ENCODE data around the gene GLTP. TPM values are rescaled to one million over a fixed set of nuclear protein-coding genes. Genes with fewer than 3 reads are reported as not detected.
"Not testable (repeated sequence)": the region's sequence is repeated elsewhere in the genome, so short reads cannot be mapped to it uniquely, and the experiment has no call there.

The GLTP gene
- 10 to 100 TPM; 18.0 to 28.0 (median 22.0) TPM for total RNA-seq
- 10 to 100 TPM; 19.4 to 23.1 TPM for polyA plus RNA-seq
- long read RNA-seq, donor 1, transcript GLTP-201 (5 exons, 2,356 nt): major isoform, 23 of 25 reads
- long read RNA-seq, donor 1, partial matches to known transcripts: 0 of 25 reads
- long read RNA-seq, donor 1, other reads (novel, unspliced or antisense): 2 of 25 reads
- long read RNA-seq, donor 2, transcript GLTP-201 (5 exons, 2,356 nt): major isoform, 23 of 30 reads
- long read RNA-seq, donor 2, partial matches to known transcripts: 0 of 30 reads
- long read RNA-seq, donor 2, other reads (novel, unspliced or antisense): 6 of 30 reads
- long read RNA-seq, donor 3, transcript GLTP-201 (5 exons, 2,356 nt): major isoform, 41 of 51 reads
- long read RNA-seq, donor 3, partial matches to known transcripts: 1 of 51 reads
- long read RNA-seq, donor 3, other reads (novel, unspliced or antisense): 8 of 51 reads

GRCh38 chr12:109880043-109880931 lies at the start of gene GLTP:
GLTP (minus strand) TSS chr12:109880541; CDS start chr12:109880374, 167 bp downstream.
- peak within 1 kb of the TSS; percentile 60 to 99 (median 88) for H3K4me3 ChIP-seq
- no peaks in the 10 kb centered on the region for H3K36me3 ChIP-seq
- peak; percentile 81 to 89 for DNase-seq
- H3K4me1 ChIP-seq: peaks cover 11 to 32% (median 30%) of the 10 kb centered on the region in 9 donors
- peak; percentile 95 to 99 (median 96) for ATAC-seq
- H3K9me3 ChIP-seq: no peaks in the 10 kb centered on the region
- peak; percentile 26 to 87 (median 56) for TF ChIP-seq CTCF (IDR thresholded peaks at IDR 0.05)
- H3K27me3 ChIP-seq: no peaks in the 10 kb centered on the region
- 0 to 1% methylated on average over 84 to 92 of the region's 92 CpGs for WGBS, 2 donors
- H3K27ac ChIP-seq: peak within 1 kb of the TSS in 9 of 10 donors; percentile 46 to 95 (median 87)
- intact Hi-C loops (cut with DNase I): loop anchor here in 7 of 10 donors (1.0 to 5.0 kb wide), 4 partner anchors 75 to 453 kb away; no protein-coding TSS in a partner anchor

GRCh38 chr12:109929326-109929725 lies 49.0 kb upstream of the GLTP start:
- 95% methylated on average over 14 of the region's 14 CpGs for WGBS, 2 donors
- H3K27me3 ChIP-seq; ATAC-seq; H3K27ac ChIP-seq; DNase-seq; intact Hi-C loops (cut with DNase I); H3K9me3 ChIP-seq; H3K4me3 ChIP-seq: not testable (repeated sequence)
- H3K4me1 ChIP-seq: peaks cover 0 to 27% (median 6%) of the 10 kb centered on the region in 9 donors
- peaks cover 0 to 97% (median 35%) of the 10 kb centered on the region in 9 donors for H3K36me3 ChIP-seq

DNA sequence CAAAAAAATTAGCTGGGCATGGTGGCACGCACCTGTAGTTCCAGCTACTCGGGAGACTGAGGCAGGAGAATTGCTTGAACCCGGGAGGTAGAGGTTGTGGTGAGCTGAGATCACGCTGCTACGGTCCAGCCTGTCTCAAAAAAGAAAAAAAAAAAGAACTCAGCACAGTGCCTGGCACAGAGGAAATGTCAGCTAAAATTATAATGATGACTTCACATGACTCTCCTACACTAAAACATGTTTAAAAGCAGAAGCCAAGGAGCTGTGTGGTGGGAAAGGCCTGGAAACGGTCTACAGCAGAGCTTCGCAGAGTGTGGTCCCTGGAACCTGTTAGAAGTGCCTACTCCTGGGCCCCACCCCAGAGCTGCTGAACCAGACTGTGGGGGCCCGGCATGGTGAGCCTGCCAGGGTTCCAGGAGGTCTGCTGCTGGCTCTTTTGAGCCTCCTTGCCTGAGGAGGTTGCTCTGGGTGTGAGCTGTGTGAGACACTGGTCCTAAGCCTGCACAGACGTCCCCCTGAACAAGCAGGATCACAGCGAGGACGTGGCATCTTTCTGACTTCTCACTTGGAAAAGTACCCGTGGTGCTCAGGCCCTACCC lies 47.8 kb upstream of the GLTP start:
- Histone ChIP-seq H3K36me3 (peaks cover 0 to 90% (median 31%) of the 10 kb centered on the region in 9 donors), H3K27me3 (no peaks in the 10 kb centered on the region), H3K27ac (no peak overlapping the region), H3K4me1 (peaks cover 0 to 20% (median 6%) of the 10 kb centered on the region in 9 donors), H3K4me3 (no peak overlapping the region), H3K9me3 (no peaks in the 10 kb centered on the region)
- no peak for TF ChIP-seq CTCF (IDR thresholded peaks at IDR 0.05)
- DNase-seq: no peak
- ATAC-seq: peak in 5 of 8 donors; percentile 9 to 32 (median 15)
- 90 to 96% methylated on average over 12 of the region's 12 CpGs for WGBS, 2 donors
- intact Hi-C loops (cut with DNase I): no loop called here

GRCh38 chr12:109927622-109928021 lies 47.3 kb upstream of the GLTP start:
- no peak overlapping the region for H3K4me3 ChIP-seq
- ATAC-seq (no peak), DNase-seq (no peak)
- H3K4me1 ChIP-seq: peaks cover 0 to 15% (median 5%) of the 10 kb centered on the region in 9 donors
- intact Hi-C loops (cut with DNase I): no loop called here
- no peaks in the 10 kb centered on the region for H3K27me3 ChIP-seq
- WGBS, 2 donors: 77 to 81% methylated on average over 8 of the region's 8 CpGs
- no peak overlapping the region for H3K27ac ChIP-seq
- H3K36me3 ChIP-seq: peaks cover 0 to 90% (median 30%) of the 10 kb centered on the region in 9 donors
- peak in 8 of 9 donors; percentile 28 to 67 (median 52) for TF ChIP-seq CTCF (IDR thresholded peaks at IDR 0.05)
- H3K9me3 ChIP-seq: no peaks in the 10 kb centered on the region

Data from heart right ventricle (tissue), 16 donors.